Chondrocyte (in vitro differentiated cells): ENCODE results near the gene ALG8. TPM values are rescaled to one million over a fixed set of nuclear protein-coding genes. Genes with fewer than 3 reads are reported as not detected.
A peak's percentile ranks its signal among the peaks of the same experiment; 100 is the strongest.

Source experiments
- DNase-seq: peaks from one replicate; pipeline ENCODE4 v3.0.0; 2021; ENCODE audit warnings: mixed read lengths, low spot score
- H3K27ac Mint-ChIP-seq: one replicate; pipeline ENCODE4 v1.8.0; 2021; ENCODE audit warnings: mild to moderate bottlenecking, moderate library complexity, mixed read lengths; ENCODE audit not compliant: unreplicated experiment
- H3K27me3 Mint-ChIP-seq: 2 replicates; pipeline ENCODE4 v1.8.0; 2021; ENCODE audit warnings: low read depth, mixed read lengths
- H3K36me3 Mint-ChIP-seq: 2 replicates; pipeline ENCODE4 v1.8.0; 2021; ENCODE audit warnings: low read depth, mixed read lengths
- H3K4me1 Mint-ChIP-seq: 2 replicates; pipeline ENCODE4 v1.8.0; 2021; ENCODE audit warnings: low read depth, mild to moderate bottlenecking, mixed read lengths
- H3K4me3 Mint-ChIP-seq: one replicate; pipeline ENCODE4 v1.8.0; 2021; ENCODE audit warnings: mild to moderate bottlenecking, moderate library complexity, mixed read lengths; ENCODE audit not compliant: unreplicated experiment
- H3K9me3 Mint-ChIP-seq: 2 replicates; pipeline ENCODE4 v1.8.0; 2021; ENCODE audit warnings: low read depth, mixed read lengths
- total RNA-seq: library from RNA; stranded (reverse); gene quantifications from 3 replicates; pipeline ENCODE4 v1.2.1, GENCODE V29; 2021
- TF ChIP-seq, protein P1 (sequence below): fragments of 200-600 bp; sonication (generic); IDR thresholded peaks from 2 replicates; pipeline ENCODE4 v1.5.0; 2021; ENCODE audit warnings: antibody characterized with exemption, mild to moderate bottlenecking, moderate library complexity

Gene ALG8
- total RNA-seq, 1 donor from 2014 or later = 30.1 TPM

DNA sequence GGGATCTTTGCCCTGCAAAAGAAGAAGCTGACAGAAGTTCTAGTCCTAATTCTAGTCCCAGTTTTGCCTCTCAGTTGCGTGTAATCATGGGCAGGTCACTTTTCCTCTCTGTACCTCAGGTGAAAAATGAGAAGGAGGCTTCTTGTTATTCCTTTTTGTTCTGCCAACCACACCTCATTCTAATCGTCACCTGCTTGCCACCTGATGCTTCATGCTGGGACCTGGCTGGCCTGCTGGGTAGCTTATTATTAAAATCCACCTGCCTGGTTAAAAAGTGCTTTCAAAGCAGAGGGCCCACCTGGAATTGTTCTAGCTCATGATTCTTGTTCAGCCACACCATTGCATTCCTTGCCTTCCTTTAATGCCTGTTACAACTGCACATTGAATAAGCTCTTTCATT is 8.4 kb upstream of the ALG8 start:
- Mint-ChIP-seq H3K9me3 (no peaks in the 10 kb centered on the region), H3K27me3 (no peaks in the 10 kb centered on the region), H3K36me3 (no peaks in the 10 kb centered on the region), H3K27ac (no peak overlapping the region), H3K4me1 (peaks cover 11% of the 10 kb centered on the region), H3K4me3 (no peak overlapping the region)
- TF ChIP-seq, protein P1, sequence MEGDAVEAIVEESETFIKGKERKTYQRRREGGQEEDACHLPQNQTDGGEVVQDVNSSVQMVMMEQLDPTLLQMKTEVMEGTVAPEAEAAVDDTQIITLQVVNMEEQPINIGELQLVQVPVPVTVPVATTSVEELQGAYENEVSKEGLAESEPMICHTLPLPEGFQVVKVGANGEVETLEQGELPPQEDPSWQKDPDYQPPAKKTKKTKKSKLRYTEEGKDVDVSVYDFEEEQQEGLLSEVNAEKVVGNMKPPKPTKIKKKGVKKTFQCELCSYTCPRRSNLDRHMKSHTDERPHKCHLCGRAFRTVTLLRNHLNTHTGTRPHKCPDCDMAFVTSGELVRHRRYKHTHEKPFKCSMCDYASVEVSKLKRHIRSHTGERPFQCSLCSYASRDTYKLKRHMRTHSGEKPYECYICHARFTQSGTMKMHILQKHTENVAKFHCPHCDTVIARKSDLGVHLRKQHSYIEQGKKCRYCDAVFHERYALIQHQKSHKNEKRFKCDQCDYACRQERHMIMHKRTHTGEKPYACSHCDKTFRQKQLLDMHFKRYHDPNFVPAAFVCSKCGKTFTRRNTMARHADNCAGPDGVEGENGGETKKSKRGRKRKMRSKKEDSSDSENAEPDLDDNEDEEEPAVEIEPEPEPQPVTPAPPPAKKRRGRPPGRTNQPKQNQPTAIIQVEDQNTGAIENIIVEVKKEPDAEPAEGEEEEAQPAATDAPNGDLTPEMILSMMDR = no peak
- DNase-seq = no peak

DNA sequence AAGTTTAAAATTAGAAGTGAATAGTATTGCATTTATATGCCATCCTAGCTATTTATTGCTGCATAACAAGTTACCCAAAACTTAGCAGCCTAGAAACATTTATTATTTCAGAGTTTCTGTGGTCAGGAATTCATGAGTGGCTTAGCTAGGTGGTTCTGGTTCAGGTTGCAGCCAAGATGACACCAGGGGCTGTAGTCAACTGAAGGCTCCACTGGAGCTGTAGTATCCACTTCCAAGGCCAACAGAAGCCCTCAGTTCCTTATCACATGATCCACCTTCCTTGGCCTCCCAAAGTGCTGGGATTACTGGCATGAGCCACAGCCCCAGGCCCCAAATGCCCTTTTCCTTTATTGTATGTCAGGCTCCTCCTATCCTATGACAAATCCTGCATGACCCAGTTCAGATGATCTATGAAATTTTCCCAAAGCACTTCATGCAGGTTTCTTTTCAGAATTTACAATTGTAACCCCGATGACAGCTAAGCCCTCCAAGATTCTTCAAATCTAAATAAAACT is 6.1 kb upstream of the ALG8 start:
- DNase-seq = no peak
- Mint-ChIP-seq H3K4me3 (no peak overlapping the region), H3K9me3 (no peaks in the 10 kb centered on the region), H3K36me3 (peaks cover 3% of the 10 kb centered on the region), H3K27me3 (no peaks in the 10 kb centered on the region), H3K4me1 (peaks cover 17% of the 10 kb centered on the region), H3K27ac (no peak overlapping the region)
- TF ChIP-seq, protein P1 = no peak

DNA sequence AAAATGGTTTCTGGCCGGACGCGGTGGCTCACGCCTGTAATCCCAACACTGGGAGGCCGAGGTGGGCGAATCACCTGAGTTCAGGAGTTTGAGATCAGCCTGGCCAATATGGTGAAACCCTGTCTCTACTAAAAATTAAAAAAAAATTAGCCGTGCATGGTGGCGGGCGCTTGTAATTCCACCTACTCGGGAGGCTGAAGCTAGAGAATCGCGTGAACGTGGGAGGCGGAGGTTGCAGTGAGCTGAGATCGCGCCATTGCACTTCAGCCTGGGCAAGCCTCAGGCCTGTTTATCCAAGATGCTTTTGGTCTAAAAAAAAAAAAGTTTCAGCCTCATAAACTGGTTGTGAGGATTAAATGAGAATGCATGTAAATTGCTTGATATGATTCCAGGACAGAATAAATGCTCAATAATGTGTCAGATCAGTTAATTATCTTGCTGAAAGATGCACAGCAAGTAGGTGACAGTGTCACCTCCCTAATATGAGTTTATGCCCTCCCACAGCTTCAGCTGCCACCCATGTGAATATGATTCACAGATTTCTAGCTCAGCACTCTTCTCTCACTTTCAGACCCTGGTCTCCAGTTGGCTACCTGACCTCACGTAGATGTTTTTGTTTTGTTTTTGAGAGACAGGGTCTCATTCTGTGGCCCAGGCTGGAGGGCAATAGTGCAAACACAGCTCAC is 1.1 kb upstream of the ALG8 start:
- Mint-ChIP-seq H3K27me3 (no peaks in the 10 kb centered on the region), H3K4me1 (peaks cover 27% of the 10 kb centered on the region), H3K4me3 (peak overlapping the region; percentile 88), H3K36me3 (peaks cover 6% of the 10 kb centered on the region), H3K27ac (no peak overlapping the region), H3K9me3 (no peaks in the 10 kb centered on the region)
- no peak for DNase-seq
- TF ChIP-seq, protein P1 = no peak

DNA sequence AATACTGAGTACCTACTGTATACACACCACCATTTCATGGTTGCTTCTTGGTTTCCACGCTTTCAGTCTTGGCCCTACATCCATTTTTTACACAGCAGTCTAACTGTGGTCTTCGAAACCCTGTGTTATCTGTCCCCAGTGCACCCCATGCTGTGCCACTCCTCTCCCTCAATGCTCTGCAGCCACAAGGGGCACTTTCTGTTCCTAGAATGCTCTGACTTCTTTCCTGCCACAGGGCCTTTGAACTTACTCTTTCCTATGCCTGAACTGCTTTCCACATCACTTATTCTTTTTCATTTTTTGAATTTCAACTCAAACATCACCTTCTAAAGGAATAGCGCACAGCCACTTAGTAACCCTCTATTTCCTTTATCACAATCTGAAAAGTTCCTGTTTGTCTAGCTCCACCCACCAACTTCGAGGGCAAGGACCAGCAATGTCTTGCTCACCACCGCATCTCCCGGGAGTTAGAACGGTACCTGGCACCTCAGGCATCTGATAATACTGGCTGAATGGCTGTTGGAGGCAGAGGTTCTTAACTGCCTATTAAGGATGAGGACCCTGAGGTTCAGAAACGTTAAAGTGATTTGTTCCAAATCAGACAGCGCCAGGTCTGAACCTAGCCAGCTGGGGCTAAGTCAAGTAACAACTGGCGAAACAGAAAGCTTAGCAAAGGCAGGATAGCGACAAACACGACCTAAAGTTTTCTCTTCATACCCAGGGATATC is 568 bp downstream of the ALG8 start:
- Mint-ChIP-seq H3K36me3 (peaks cover 7% of the 10 kb centered on the region), H3K4me1 (peaks cover 27% of the 10 kb centered on the region), H3K27ac (peak overlapping the region; percentile 95), H3K4me3 (peak overlapping the region; percentile 88), H3K9me3 (no peaks in the 10 kb centered on the region), H3K27me3 (no peaks in the 10 kb centered on the region)
- TF ChIP-seq, protein P1 = peak; percentile 30
- DNase-seq = no peak

DNA sequence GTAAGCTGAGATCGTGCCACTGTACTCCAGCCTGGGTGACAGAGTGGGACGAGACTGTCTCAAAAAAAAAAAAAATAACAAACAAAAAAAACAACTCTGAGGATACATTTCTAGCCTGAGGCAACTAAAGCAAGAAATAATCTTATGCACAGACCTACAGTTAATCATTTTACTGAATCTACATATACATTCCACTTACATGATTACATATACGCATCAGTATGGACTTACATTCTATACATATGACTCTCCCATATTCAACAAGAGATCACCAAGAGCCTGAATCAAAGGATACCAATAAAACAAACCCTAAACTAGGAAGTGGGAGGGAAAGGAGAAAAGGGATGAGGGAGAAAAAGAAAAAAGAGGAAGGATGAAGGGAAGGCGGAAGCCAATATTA is 1.1 kb downstream of the ALG8 start:
- peaks cover 7% of the 10 kb centered on the region for H3K36me3 Mint-ChIP-seq
- H3K27me3 Mint-ChIP-seq = no peaks in the 10 kb centered on the region
- peak overlapping the region; percentile 29 for H3K27ac Mint-ChIP-seq
- TF ChIP-seq, protein P1 = no peak
- no peak for DNase-seq
- peaks cover 27% of the 10 kb centered on the region for H3K4me1 Mint-ChIP-seq
- H3K4me3 Mint-ChIP-seq = peak overlapping the region; percentile 88
- H3K9me3 Mint-ChIP-seq = no peaks in the 10 kb centered on the region
